ENCODE measurements around the gene CLEC2D. TPM values are rescaled to one million over a fixed set of nuclear protein-coding genes. Genes with fewer than 3 reads are reported as not detected.

The CLEC2D gene
- total and polyA plus RNA-seq, 7 donors = 0.69 to 24.0 (median 8.6) TPM

DNA sequence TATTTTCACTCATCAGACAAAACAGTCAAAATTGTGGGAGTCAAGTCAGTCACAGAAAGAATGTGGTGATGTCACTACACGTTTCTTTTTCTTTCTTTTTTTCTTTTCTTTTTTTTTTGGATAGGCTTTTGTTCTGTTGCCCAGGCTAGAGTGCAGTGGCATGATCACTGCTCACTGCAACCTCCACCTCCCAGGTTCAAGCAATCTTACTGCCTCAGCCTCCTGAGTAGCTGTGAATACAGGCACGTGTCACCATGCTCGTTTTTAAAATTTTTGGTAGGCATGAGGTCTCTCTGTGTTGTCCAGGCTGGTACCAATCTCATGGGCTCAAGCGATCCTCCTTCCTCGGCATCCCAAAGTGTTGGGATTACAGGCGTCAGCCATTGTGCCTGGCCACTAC is 61.1 kb downstream of the CLEC2D start:
- Histone ChIP-seq H3K4me1 (no peaks in the 10 kb centered on the region), H3K27ac (no peak overlapping the region), H3K9me3 (no peaks in the 10 kb centered on the region), H3K36me3 (no peaks in the 10 kb centered on the region), H3K27me3 (no peaks in the 10 kb centered on the region), H3K4me3 (no peak overlapping the region)
- WGBS, 2 donors = 85 to 87% methylated on average over 6 of the region's 6 CpGs
- TF ChIP-seq CTCF (IDR thresholded peaks at IDR 0.05) (no peak), POLR2AphosphoS5 (IDR thresholded peaks at IDR 0.05) (no peak), POLR2A (IDR thresholded peaks at IDR 0.05) (no peak), EP300 (IDR thresholded peaks at IDR 0.05) (no peak)
- intact Hi-C loops (cut with DNase I) = no loop called here
- DNase-seq = no peak

DNA sequence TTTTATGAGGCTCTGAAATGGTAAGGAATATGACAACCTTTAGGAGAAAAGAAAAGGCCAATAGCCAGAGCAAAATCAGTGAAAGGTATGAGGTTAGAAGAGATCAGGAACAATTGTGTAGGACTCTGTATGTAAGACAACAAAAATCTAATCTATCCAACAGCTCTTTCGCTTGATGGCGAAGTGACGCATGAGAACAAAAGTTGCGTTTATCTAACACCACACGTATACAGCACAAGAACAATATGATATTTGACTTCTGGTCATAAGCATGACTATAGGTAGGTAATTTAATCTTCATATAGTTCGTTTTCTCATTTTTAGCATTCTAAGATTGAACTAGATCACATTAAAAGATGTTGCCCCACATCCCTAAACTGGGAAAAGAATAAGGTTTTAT is 61.9 kb downstream of the CLEC2D start:
- no peak overlapping the region for H3K27ac ChIP-seq
- 70 to 71% methylated on average over 6 of the region's 6 CpGs for WGBS, 2 donors

DNA sequence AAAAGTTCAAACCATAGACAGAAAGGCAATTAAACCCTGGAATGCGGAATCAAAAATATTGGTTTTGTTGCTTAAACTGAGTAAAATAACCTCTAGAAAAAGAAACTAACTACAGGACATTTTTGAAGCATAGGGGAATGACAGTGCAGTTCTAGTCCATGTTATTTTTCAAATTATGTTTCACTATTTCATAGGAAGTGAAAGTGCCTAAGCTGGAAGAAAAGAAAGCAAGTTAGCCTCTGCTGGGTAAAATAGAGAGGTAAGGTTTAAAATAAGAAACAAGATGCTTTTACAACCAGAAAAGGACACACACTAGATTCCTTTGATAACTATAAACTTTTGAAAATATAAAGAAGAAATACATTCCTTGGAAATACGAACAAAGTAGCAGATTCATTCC is 62.3 kb downstream of the CLEC2D start:
- Histone ChIP-seq H3K27me3 (no peaks in the 10 kb centered on the region), H3K27ac (no peak overlapping the region), H3K4me1 (no peaks in the 10 kb centered on the region), H3K9me3 (no peaks in the 10 kb centered on the region), H3K4me3 (no peak overlapping the region), H3K36me3 (no peaks in the 10 kb centered on the region)
- WGBS, 2 donors = 68 to 87% methylated on average over 2 of the region's 2 CpGs
- no peak for TF ChIP-seq POLR2A (IDR thresholded peaks at IDR 0.05)
- TF ChIP-seq EP300 (IDR thresholded peaks at IDR 0.05) = no peak
- TF ChIP-seq CTCF (IDR thresholded peaks at IDR 0.05) = no peak
- no peak for TF ChIP-seq POLR2AphosphoS5 (IDR thresholded peaks at IDR 0.05)
- intact Hi-C loops (cut with DNase I) = no loop called here
- DNase-seq = no peak

More for the DNA sequence above, 61.9 kb downstream of the CLEC2D start:
- intact Hi-C loops (cut with DNase I) = no loop called here
- no peak for TF ChIP-seq CTCF (IDR thresholded peaks at IDR 0.05)
- Histone ChIP-seq H3K27me3 (no peaks in the 10 kb centered on the region), H3K4me3 (no peak overlapping the region), H3K4me1 (no peaks in the 10 kb centered on the region), H3K9me3 (no peaks in the 10 kb centered on the region), H3K36me3 (no peaks in the 10 kb centered on the region)
- no peak for DNase-seq

DNA sequence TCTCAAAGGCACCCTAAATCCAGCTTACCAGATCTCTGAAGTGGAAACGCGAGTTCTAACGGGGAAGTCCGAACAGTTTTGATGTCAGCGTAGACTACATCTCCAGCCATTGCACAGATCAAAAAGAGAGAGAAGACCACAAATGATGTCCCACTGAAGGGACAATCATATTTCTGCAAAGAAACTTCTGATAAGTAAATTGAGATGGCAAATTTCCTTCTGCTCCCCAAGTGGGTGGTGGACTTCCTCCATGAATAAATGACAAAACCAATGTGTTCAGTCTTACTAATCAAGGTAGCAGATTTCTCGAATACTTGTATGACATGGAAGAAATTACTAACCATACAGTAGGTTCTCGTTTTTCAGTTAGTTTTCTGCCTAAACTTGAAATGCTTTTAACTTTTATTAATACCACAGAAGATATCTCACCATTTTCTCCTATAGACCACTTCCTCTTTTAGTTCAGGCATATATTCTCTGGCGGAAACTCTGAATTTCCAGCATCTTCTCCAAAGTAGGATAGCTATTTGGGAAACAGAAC is 63.5 kb downstream of the CLEC2D start, which contains the start of gene CLECL1:
TSS of gene CLECL1 (minus strand) at position 177 of the 541 bp plus-strand sequence.
- no peak for DNase-seq
- no peak within 1 kb of the TSS for H3K4me3 ChIP-seq
- no peak within 1 kb of the TSS for H3K27ac ChIP-seq
- H3K4me1 ChIP-seq = no peaks in the 10 kb centered on the region
- intact Hi-C loops (cut with DNase I) = no loop called here
- no peaks in the 10 kb centered on the region for H3K9me3 ChIP-seq
- H3K36me3 ChIP-seq = no peaks in the 10 kb centered on the region
- TF ChIP-seq POLR2AphosphoS5 (IDR thresholded peaks at IDR 0.05) (no peak), CTCF (IDR thresholded peaks at IDR 0.05) (no peak)
- WGBS, 2 donors = 59 to 78% methylated on average over 8 of the region's 8 CpGs
- H3K27me3 ChIP-seq = no peaks in the 10 kb centered on the region

DNA sequence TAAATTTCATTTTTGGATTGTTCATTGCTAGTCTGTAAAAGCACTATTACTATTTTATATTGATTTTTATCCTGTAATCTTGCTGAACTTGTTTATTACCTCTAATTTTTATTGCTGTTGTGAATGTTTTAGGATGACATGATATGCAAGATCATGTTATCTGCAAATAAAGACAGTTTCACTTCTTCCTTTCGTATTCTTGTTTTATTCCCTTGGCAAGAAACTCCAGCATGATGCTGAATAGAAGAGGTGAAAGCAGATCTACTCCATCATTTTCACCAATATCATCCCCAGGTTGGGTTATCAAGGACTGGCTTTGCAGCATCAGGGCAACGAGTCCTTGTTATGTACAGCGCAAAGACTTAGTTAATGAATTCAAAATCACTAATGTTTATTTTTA is 66.1 kb downstream of the CLEC2D start:
- no peak for DNase-seq
- TF ChIP-seq CTCF (IDR thresholded peaks at IDR 0.05) (no peak), POLR2AphosphoS5 (IDR thresholded peaks at IDR 0.05) (no peak), POLR2A (IDR thresholded peaks at IDR 0.05) (no peak), EP300 (IDR thresholded peaks at IDR 0.05) (no peak)
- 82 to 87% methylated on average over 3 of the region's 3 CpGs for WGBS, 2 donors
- H3K36me3 ChIP-seq = no peaks in the 10 kb centered on the region
- H3K4me1 ChIP-seq = no peaks in the 10 kb centered on the region
- H3K27me3 ChIP-seq = no peaks in the 10 kb centered on the region
- H3K27ac ChIP-seq = no peak overlapping the region
- no peak overlapping the region for H3K4me3 ChIP-seq
- H3K9me3 ChIP-seq = no peaks in the 10 kb centered on the region
- intact Hi-C loops (cut with DNase I) = no loop called here

All from sigmoid colon (tissue), 7 donors.